ENCODE data around the gene GGT7.

GRCh38 chr20:34850969-34851368, 21.7 kb downstream of the GGT7 start:
- TF ChIP-seq POLR2AphosphoS5 (IDR thresholded peaks at IDR 0.05; ENCODE audit: control insufficient read depth, insufficient read depth, low read depth, low read length) (no peak), MCM5 (IDR thresholded peaks at IDR 0.05; ENCODE audit: low read depth) (no peak), HCFC1 (IDR thresholded peaks at IDR 0.05; ENCODE audit: low read depth, low read length) (no peak), SP2 (IDR thresholded peaks at IDR 0.05; ENCODE audit: extremely low read depth, low read depth, low read length, poor library complexity, severe bottlenecking) (no peak), FIP1L1 (IDR thresholded peaks at IDR 0.05; ENCODE audit: low read depth, low read length, poor library complexity, severe bottlenecking) (no peak), BHLHE40 (IDR thresholded peaks at IDR 0.05; ENCODE audit: low read length) (no peak), RNF2 (IDR thresholded peaks at IDR 0.05) (no peak)
- TF ChIP-seq, protein P1, sequence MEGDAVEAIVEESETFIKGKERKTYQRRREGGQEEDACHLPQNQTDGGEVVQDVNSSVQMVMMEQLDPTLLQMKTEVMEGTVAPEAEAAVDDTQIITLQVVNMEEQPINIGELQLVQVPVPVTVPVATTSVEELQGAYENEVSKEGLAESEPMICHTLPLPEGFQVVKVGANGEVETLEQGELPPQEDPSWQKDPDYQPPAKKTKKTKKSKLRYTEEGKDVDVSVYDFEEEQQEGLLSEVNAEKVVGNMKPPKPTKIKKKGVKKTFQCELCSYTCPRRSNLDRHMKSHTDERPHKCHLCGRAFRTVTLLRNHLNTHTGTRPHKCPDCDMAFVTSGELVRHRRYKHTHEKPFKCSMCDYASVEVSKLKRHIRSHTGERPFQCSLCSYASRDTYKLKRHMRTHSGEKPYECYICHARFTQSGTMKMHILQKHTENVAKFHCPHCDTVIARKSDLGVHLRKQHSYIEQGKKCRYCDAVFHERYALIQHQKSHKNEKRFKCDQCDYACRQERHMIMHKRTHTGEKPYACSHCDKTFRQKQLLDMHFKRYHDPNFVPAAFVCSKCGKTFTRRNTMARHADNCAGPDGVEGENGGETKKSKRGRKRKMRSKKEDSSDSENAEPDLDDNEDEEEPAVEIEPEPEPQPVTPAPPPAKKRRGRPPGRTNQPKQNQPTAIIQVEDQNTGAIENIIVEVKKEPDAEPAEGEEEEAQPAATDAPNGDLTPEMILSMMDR (IDR thresholded peaks at IDR 0.05 in 2 of 3, conservative IDR thresholded peaks at IDR 0.05 in 1 of 3; ENCODE audit: insufficient read depth in 2 of 3, low read depth in 1 of 3, low read length in 3 of 3) = no peak
- TF ChIP-seq, protein P2, sequence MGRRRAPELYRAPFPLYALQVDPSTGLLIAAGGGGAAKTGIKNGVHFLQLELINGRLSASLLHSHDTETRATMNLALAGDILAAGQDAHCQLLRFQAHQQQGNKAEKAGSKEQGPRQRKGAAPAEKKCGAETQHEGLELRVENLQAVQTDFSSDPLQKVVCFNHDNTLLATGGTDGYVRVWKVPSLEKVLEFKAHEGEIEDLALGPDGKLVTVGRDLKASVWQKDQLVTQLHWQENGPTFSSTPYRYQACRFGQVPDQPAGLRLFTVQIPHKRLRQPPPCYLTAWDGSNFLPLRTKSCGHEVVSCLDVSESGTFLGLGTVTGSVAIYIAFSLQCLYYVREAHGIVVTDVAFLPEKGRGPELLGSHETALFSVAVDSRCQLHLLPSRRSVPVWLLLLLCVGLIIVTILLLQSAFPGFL (CRISPR knock-in tag; IDR thresholded peaks at IDR 0.05) = no peak
